GM06990 (cell line): Measurements from ENCODE around the gene PRXL2B.

Source experiments
- DNase-seq: peaks from one replicate; pipeline ENCODE4 v3.0.0-alpha.2; 2011; ENCODE audit not compliant: insufficient read length; ENCODE audit errors: extremely low read depth
- H3K27me3 ChIP-seq: replicated peaks from 2 replicates; pipeline ENCODE4 v1.6.0; 2011; ENCODE audit warnings: low read length; ENCODE audit not compliant: control insufficient read depth, insufficient read depth
- H3K36me3 ChIP-seq: 2 replicates; pipeline ENCODE4 v1.5.1; 2011; ENCODE audit warnings: low read length; ENCODE audit not compliant: control insufficient read depth, insufficient read depth
- H3K4me3 ChIP-seq: replicated peaks from 2 replicates; pipeline ENCODE4 v1.5.1; 2011; ENCODE audit warnings: low read depth, mild to moderate bottlenecking, control low read depth, low read length
- CTCF ChIP-seq: IDR thresholded peaks from 2 replicates; pipeline ENCODE4 v1.5.1; 2011; ENCODE audit warnings: low read length, control low read depth, mild to moderate bottlenecking, inconsistent platforms; ENCODE audit not compliant: insufficient read depth, poor library complexity, severe bottlenecking

The PRXL2B gene

GRCh38 chr1:2612591-2613365 is 26.2 kb downstream of the PRXL2B start:
- H3K27me3 ChIP-seq = no peaks in the 10 kb centered on the region; the same call in 1 of the 2 replicates
- no peaks in the 10 kb centered on the region for H3K36me3 ChIP-seq
- H3K4me3 ChIP-seq = no peak overlapping the region
- TF ChIP-seq CTCF = no peak
- DNase-seq = no peak

- H3K27me3 ChIP-seq = no peaks in the 10 kb centered on the region; the same call in 1 of the 2 replicates
- no peak overlapping the region for H3K4me3 ChIP-seq
- no peaks in the 10 kb centered on the region for H3K36me3 ChIP-seq
- DNase-seq = no peak
- TF ChIP-seq CTCF = no peak
Observed at GRCh38 chr1:2614145-2614544, 27.6 kb downstream of the PRXL2B start.

GRCh38 chr1:2617971-2618470 is 31.4 kb downstream of the PRXL2B start:
- no peaks in the 10 kb centered on the region; the same call in 1 of the 2 replicates for H3K27me3 ChIP-seq
- no peaks in the 10 kb centered on the region for H3K36me3 ChIP-seq
- no peak for TF ChIP-seq CTCF
- DNase-seq = no peak
- no peak overlapping the region for H3K4me3 ChIP-seq

- no peak for TF ChIP-seq CTCF
- DNase-seq = no peak
- Histone ChIP-seq H3K4me3 (no peak overlapping the region), H3K27me3 (no peaks in the 10 kb centered on the region), H3K36me3 (no peaks in the 10 kb centered on the region)
Observed at GRCh38 chr1:2623571-2624337, 37.2 kb downstream of the PRXL2B start.

GRCh38 chr1:2624735-2625300 is 38.2 kb downstream of the PRXL2B start:
- no peak for TF ChIP-seq CTCF
- Histone ChIP-seq H3K36me3 (no peaks in the 10 kb centered on the region), H3K27me3 (no peaks in the 10 kb centered on the region), H3K4me3 (no peak overlapping the region)
- DNase-seq = no peak
